ENCODE measurements around the gene FAM221B. TPM values are rescaled to one million over a fixed set of nuclear protein-coding genes. Genes with fewer than 3 reads are reported as not detected.
A peak's percentile ranks its signal among the peaks of the same experiment; 100 is the strongest.

The FAM221B gene
- polyA plus RNA-seq, 1 donor from 2014 or later, result 0.09 TPM

GRCh38 chr9:35790385-35791296, 37.9 kb downstream of the FAM221B start:
- Histone ChIP-seq H3K4me3 (ENCODE audit: low read length) (no peak overlapping the region), H4K20me1 (ENCODE audit: insufficient read depth) (no peaks in the 10 kb centered on the region), H3K4me2 (ENCODE audit: low read length) (no peak overlapping the region), H3F3A (ENCODE audit: insufficient read depth, low read length, poor library complexity, severe bottlenecking) (no peaks in the 10 kb centered on the region), H3K27me3 (ENCODE audit: insufficient read depth, low read depth, low read length) (no peaks in the 10 kb centered on the region), H2AFZ (ENCODE audit: low read depth, low read length) (peak overlapping the region; percentile 22), H3K36me3 (ENCODE audit: insufficient read depth, low read length) (no peaks in the 10 kb centered on the region), H3K79me2 (replicated peaks; ENCODE audit: insufficient read depth, low read length) (no peaks in the 10 kb centered on the region), H3K9ac (ENCODE audit: low read length) (peak overlapping the region; percentile 37), H3K9me3 (ENCODE audit: low read length) (no peaks in the 10 kb centered on the region), H3K27ac (ENCODE audit: low read length) (no peak overlapping the region), H3K9me2 (ENCODE audit: insufficient read depth, low read length) (no peaks in the 10 kb centered on the region)
- TF ChIP-seq EZH2 (IDR thresholded peaks at IDR 0.05; ENCODE audit: borderline replicate concordance, insufficient read depth, low read length, poor library complexity, severe bottlenecking), result no peak
- peak; percentile 99 for TF ChIP-seq CTCF (IDR thresholded peaks at IDR 0.05; ENCODE audit: poor library complexity, severe bottlenecking)
- TF ChIP-seq TAF1 (IDR thresholded peaks at IDR 0.05; ENCODE audit: low read depth), result no peak
- peak; percentile 29 for TF ChIP-seq MXI1 (conservative IDR thresholded peaks at IDR 0.05; ENCODE audit: poor library complexity, severe bottlenecking)
- peak; percentile 98 for TF ChIP-seq RAD21 (conservative IDR thresholded peaks at IDR 0.05)
- TF ChIP-seq SMC3 (conservative IDR thresholded peaks at IDR 0.05; ENCODE audit: poor library complexity), result peak; percentile 92
- TF ChIP-seq, protein P1, sequence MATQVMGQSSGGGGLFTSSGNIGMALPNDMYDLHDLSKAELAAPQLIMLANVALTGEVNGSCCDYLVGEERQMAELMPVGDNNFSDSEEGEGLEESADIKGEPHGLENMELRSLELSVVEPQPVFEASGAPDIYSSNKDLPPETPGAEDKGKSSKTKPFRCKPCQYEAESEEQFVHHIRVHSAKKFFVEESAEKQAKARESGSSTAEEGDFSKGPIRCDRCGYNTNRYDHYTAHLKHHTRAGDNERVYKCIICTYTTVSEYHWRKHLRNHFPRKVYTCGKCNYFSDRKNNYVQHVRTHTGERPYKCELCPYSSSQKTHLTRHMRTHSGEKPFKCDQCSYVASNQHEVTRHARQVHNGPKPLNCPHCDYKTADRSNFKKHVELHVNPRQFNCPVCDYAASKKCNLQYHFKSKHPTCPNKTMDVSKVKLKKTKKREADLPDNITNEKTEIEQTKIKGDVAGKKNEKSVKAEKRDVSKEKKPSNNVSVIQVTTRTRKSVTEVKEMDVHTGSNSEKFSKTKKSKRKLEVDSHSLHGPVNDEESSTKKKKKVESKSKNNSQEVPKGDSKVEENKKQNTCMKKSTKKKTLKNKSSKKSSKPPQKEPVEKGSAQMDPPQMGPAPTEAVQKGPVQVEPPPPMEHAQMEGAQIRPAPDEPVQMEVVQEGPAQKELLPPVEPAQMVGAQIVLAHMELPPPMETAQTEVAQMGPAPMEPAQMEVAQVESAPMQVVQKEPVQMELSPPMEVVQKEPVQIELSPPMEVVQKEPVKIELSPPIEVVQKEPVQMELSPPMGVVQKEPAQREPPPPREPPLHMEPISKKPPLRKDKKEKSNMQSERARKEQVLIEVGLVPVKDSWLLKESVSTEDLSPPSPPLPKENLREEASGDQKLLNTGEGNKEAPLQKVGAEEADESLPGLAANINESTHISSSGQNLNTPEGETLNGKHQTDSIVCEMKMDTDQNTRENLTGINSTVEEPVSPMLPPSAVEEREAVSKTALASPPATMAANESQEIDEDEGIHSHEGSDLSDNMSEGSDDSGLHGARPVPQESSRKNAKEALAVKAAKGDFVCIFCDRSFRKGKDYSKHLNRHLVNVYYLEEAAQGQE (IDR thresholded peaks at IDR 0.05; ENCODE audit: borderline replicate concordance), result no peak
- TF ChIP-seq POLR2AphosphoS5 (IDR thresholded peaks at IDR 0.05), result no peak
- no peak for TF ChIP-seq EP300 (conservative IDR thresholded peaks at IDR 0.05; ENCODE audit: poor library complexity, severe bottlenecking)

- no peak overlapping the region for H3K4me3 ChIP-seq (ENCODE audit: low read length)
- no peaks in the 10 kb centered on the region for H4K20me1 ChIP-seq (ENCODE audit: insufficient read depth)
- H3K9me3 ChIP-seq (ENCODE audit: low read length), result no peaks in the 10 kb centered on the region
- H3F3A ChIP-seq (ENCODE audit: insufficient read depth, low read length, poor library complexity, severe bottlenecking), result no peaks in the 10 kb centered on the region
- peak overlapping the region; percentile 22 for H2AFZ ChIP-seq (ENCODE audit: low read depth, low read length)
- no peaks in the 10 kb centered on the region for H3K9me2 ChIP-seq (ENCODE audit: insufficient read depth, low read length)
- TF ChIP-seq SMC3 (conservative IDR thresholded peaks at IDR 0.05; ENCODE audit: poor library complexity), result no peak
- no peak for TF ChIP-seq MXI1 (conservative IDR thresholded peaks at IDR 0.05; ENCODE audit: poor library complexity, severe bottlenecking)
- TF ChIP-seq CTCF (IDR thresholded peaks at IDR 0.05; ENCODE audit: poor library complexity, severe bottlenecking), result no peak
- no peak for TF ChIP-seq POLR2AphosphoS5 (IDR thresholded peaks at IDR 0.05)
- no peak for TF ChIP-seq RAD21 (conservative IDR thresholded peaks at IDR 0.05)
- TF ChIP-seq, protein P1 (IDR thresholded peaks at IDR 0.05; ENCODE audit: borderline replicate concordance), result no peak
- TF ChIP-seq EZH2 (IDR thresholded peaks at IDR 0.05; ENCODE audit: borderline replicate concordance, insufficient read depth, low read length, poor library complexity, severe bottlenecking), result no peak
- TF ChIP-seq EP300 (conservative IDR thresholded peaks at IDR 0.05; ENCODE audit: poor library complexity, severe bottlenecking), result no peak
- no peak for TF ChIP-seq TAF1 (IDR thresholded peaks at IDR 0.05; ENCODE audit: low read depth)
- H3K4me2 ChIP-seq (ENCODE audit: low read length), result no peak overlapping the region
- H3K9ac ChIP-seq (ENCODE audit: low read length), result peak overlapping the region; percentile 37
- no peaks in the 10 kb centered on the region for H3K79me2 ChIP-seq (replicated peaks; ENCODE audit: insufficient read depth, low read length)
- no peaks in the 10 kb centered on the region for H3K36me3 ChIP-seq (ENCODE audit: insufficient read depth, low read length)
- H3K27ac ChIP-seq (ENCODE audit: low read length), result no peak overlapping the region
- no peaks in the 10 kb centered on the region for H3K27me3 ChIP-seq (ENCODE audit: insufficient read depth, low read depth, low read length)
These were observed 38.5 kb downstream of the FAM221B start for GRCh38 chr9:35790025-35790384.

All from neural cell (in vitro differentiated cells).